Endothelial cell of umbilical vein (primary cell): Measurements from ENCODE around the gene GLYAT. TPM values are rescaled to one million over a fixed set of nuclear protein-coding genes. Genes with fewer than 3 reads are reported as not detected.

ENCODE experiments used
- BruUV-seq: library from RNA; stranded (reverse); fragments of 400-500 nt; replicated peaks from 2 replicates; lab custom pipeline; 2021; lab: Mats Ljungman, UMichigan
- CTCF ChIA-PET: fragments of 300-600, 350-600 bp; sonication (Branson Sonifier 250); formaldehyde crosslinking; loops from one replicate; lab custom pipeline; 2021; ENCODE audit warnings: antibody characterized with exemption, inconsistent platforms; lab: Charles Lee
- POLR2A ChIA-PET: fragments of 300-600, 350-600 bp; sonication (Branson Sonifier 250); formaldehyde crosslinking; loops from one replicate; lab custom pipeline; 2021; ENCODE audit warnings: antibody characterized with exemption, inconsistent platforms; lab: Charles Lee
- DNase-seq: peaks from one replicate; pipeline ENCODE4 v3.0.0-alpha.2; 2011; ENCODE audit warnings: low read depth, low spot score
- FAIRE-seq: peaks from 2 replicates; lab custom pipeline; 2011; peaks lifted over from hg19 to GRCh38; lab: Jason Lieb, UNC
- H2AFZ ChIP-seq: 2 replicates; pipeline ENCODE4 v1.6.0; 2012; ENCODE audit warnings: low read depth, low read length, control low read depth, inconsistent platforms
- H3K27ac ChIP-seq: 2 replicates; pipeline ENCODE4 v1.5.1; 2011; ENCODE audit warnings: low read depth, mild to moderate bottlenecking, control low read depth, low read length, moderate library complexity; ENCODE audit not compliant: insufficient read depth
- H3K27me3 ChIP-seq, 2 experiments: 2 replicates each; pipeline versions ENCODE4 v1.6.0 to v1.6.1; 2011; ENCODE audit warnings: low read length in 2 of 2, mixed read lengths in 1 of 2; ENCODE audit not compliant: control insufficient read depth in 2 of 2, insufficient read depth in 2 of 2
- H3K36me3 ChIP-seq, 2 experiments: 2 replicates in 1 of 2; 3 replicates in 1 of 2; pipeline ENCODE4 v1.5.1; 2011; ENCODE audit warnings: low read length in 2 of 2, mild to moderate bottlenecking in 1 of 2, moderate library complexity in 1 of 2; ENCODE audit not compliant: control insufficient read depth in 2 of 2, insufficient read depth in 2 of 2; ENCODE audit errors: extremely low read depth in 1 of 2
- H3K4me1 ChIP-seq: 3 replicates; pipeline ENCODE4 v1.5.1; 2011; ENCODE audit warnings: mild to moderate bottlenecking, low read length; ENCODE audit not compliant: control insufficient read depth, insufficient read depth; ENCODE audit errors: extremely low read depth
- H3K4me2 ChIP-seq: 2 replicates; pipeline ENCODE4 v1.6.1; 2011; ENCODE audit warnings: low read length, control low read depth, mixed read lengths; ENCODE audit not compliant: insufficient read depth
- H3K4me3 ChIP-seq, 3 experiments: fragments of 200-600 bp in 1 of 3; sonication (generic), shearing (Covaris generic) in 1 of 3; replicated peaks in 1 of 3; 2 replicates each; pipeline ENCODE4 v1.5.1; 2011 to 2016; ENCODE audit warnings: control low read depth in 3 of 3, low read length in 3 of 3, mild to moderate bottlenecking in 2 of 3, inconsistent platforms in 1 of 3, low read depth in 1 of 3, moderate library complexity in 1 of 3; ENCODE audit not compliant: insufficient read depth in 1 of 3
- H3K79me2 ChIP-seq: 2 replicates; pipeline ENCODE4 v1.6.0; 2012; ENCODE audit warnings: low read length, inconsistent platforms; ENCODE audit not compliant: control insufficient read depth, insufficient read depth
- H3K9ac ChIP-seq: replicated peaks from 2 replicates; pipeline ENCODE3; 2011; ENCODE audit warnings: low read length, control low read depth; ENCODE audit not compliant: insufficient read depth; ENCODE audit errors: extremely low read depth
- H3K9me1 ChIP-seq: replicated peaks from 3 replicates; pipeline ENCODE4 v1.6.0; 2011; ENCODE audit warnings: mild to moderate bottlenecking, low read length; ENCODE audit not compliant: control insufficient read depth, insufficient read depth; ENCODE audit errors: extremely low read depth
- H3K9me3 ChIP-seq: replicated peaks from 2 replicates; pipeline ENCODE4 v1.5.1; 2012; ENCODE audit warnings: low read length, inconsistent platforms; ENCODE audit not compliant: control insufficient read depth, insufficient read depth
- H4K20me1 ChIP-seq: replicated peaks from 2 replicates; pipeline ENCODE3; 2011; ENCODE audit warnings: mild to moderate bottlenecking, low read length; ENCODE audit not compliant: control insufficient read depth, insufficient read depth; ENCODE audit errors: extremely low read depth
- EZH2 ChIP-seq: IDR thresholded peaks from 2 replicates; pipeline ENCODE4 v1.6.1; 2012; ENCODE audit warnings: borderline replicate concordance, low read depth, mild to moderate bottlenecking, moderate library complexity, low read length, inconsistent platforms; ENCODE audit not compliant: severe bottlenecking
- FOS ChIP-seq: IDR thresholded peaks from 2 replicates; pipeline ENCODE4 v1.6.1; 2011; ENCODE audit warnings: mild to moderate bottlenecking, low read length, moderate library complexity, borderline replicate concordance; ENCODE audit not compliant: insufficient read depth
- GATA2 ChIP-seq: IDR thresholded peaks from 2 replicates; pipeline ENCODE4 v1.7.0; 2011; ENCODE audit warnings: low read depth, mild to moderate bottlenecking, moderate library complexity, mixed read lengths, low read length; ENCODE audit not compliant: insufficient read length, insufficient read depth
- JUN ChIP-seq: IDR thresholded peaks from 2 replicates; pipeline ENCODE4 v1.6.1; 2011; ENCODE audit warnings: borderline replicate concordance, low read depth; ENCODE audit not compliant: insufficient read length, insufficient read depth
- MYC ChIP-seq: IDR thresholded peaks from one replicate; pipeline ENCODE4 v1.6.1; 2011; ENCODE audit warnings: mild to moderate bottlenecking, low read depth, low read length
- POLR2A ChIP-seq: IDR thresholded peaks from 2 replicates; pipeline ENCODE4 v1.6.1; 2012; ENCODE audit warnings: low read depth, mild to moderate bottlenecking, control low read depth, low read length
- POLR2AphosphoS5 ChIP-seq: IDR thresholded peaks from 2 replicates; pipeline ENCODE4 v1.6.1; 2012; ENCODE audit warnings: low read depth, mild to moderate bottlenecking, control low read depth, low read length, moderate library complexity; ENCODE audit not compliant: insufficient read depth
- dilution Hi-C: fragments of 300-500 bp; cut with MboI; formaldehyde crosslinking; loops from one replicate; pipeline ENCODE4 v1.15.0; 2019; ENCODE audit warnings: low sequenced_read_pairs; ENCODE audit not compliant: extremely low pct_ligation_motif_present
- intact Hi-C: fragments of 100-400 bp; cut with micrococcal nuclease; formaldehyde crosslinking; loops from one replicate; pipeline ENCODE4 v1.10.0; 2022
- polyA plus RNA-seq, 4 experiments: library from polyadenylated mRNA; depleted of rRNA in 3 of 4; stranded (reverse) in 3 of 4; unstranded in 1 of 4; fragments of >200 nt; gene quantifications; 2 replicates each; pipeline versions ENCODE4 v1.2.1 to v1.2.3, GENCODE V29; 2011 to 2012; ENCODE audit warnings: missing spikeins in 1 of 4
- total RNA-seq: library from RNA; stranded (reverse); gene quantifications from 2 replicates; pipeline ENCODE4 v1.2.3, GENCODE V29; 2021
- TF ChIP-seq, protein P1 (sequence below), 2 donors: IDR thresholded peaks; 1 replicate in 1 of 2; 2 replicates in 1 of 2; pipeline ENCODE4 v1.5.1; 2011; ENCODE audit warnings: low read length in 2 of 2, mild to moderate bottlenecking in 2 of 2, moderate library complexity in 2 of 2, control low read depth in 1 of 2, inconsistent platforms in 1 of 2, low read depth in 1 of 2; ENCODE audit not compliant: insufficient read depth in 1 of 2; ENCODE audit errors: extremely low read depth in 1 of 2
- TF ChIP-seq, protein P2 (sequence below): IDR thresholded peaks from 2 replicates; pipeline ENCODE4 v1.6.1; 2011; ENCODE audit not compliant: insufficient read depth, insufficient read length

Gene GLYAT
- total and polyA plus RNA-seq, 2 donors (not counting 3 experiments of a cell fraction or from before 2014, with no cell fraction given): not detected

DNA sequence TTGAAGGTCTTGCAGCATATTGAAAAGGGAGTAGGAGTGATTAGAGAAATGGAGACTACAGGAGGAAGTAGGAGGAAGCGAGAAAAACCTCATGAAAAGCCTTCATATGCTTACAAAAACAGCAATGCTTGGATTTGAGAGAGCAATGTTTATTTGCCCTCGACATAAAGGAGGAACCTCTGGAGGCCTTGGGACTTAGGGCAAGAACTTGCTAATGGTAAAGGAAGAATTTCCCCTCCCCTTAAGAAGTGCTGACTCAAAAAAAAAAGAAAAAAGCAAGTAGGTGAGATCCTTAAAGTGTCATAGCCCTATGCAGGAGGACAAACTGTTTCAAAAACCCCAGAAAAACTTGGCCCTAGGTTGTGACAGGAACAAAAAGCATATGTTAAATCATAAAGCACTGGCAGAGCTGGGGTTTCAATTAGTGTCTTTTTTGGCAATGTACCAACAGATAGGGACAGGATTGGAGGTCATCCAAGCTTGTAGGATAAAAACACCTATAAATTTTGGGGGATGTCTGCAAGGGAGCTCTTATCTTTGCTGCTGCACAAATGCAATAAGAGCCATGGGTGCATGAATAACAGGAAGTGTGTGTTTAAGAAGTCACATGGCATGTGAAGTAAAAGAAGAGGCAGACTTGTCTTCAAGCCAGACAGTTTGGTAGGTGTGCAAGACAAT, 4.9 kb downstream of the GLYAT start:
- H3K27ac ChIP-seq: no peak overlapping the region
- CTCF ChIA-PET: no interaction called here
- H3K9me3 ChIP-seq: no peaks in the 10 kb centered on the region
- no peak overlapping the region for H3K4me2 ChIP-seq
- no TSS peak for BruUV-seq
- H3K9me1 ChIP-seq: no peaks in the 10 kb centered on the region
- dilution Hi-C loops: no loop called here
- no peaks in the 10 kb centered on the region for H3K36me3 ChIP-seq
- no peak overlapping the region for H2AFZ ChIP-seq
- H3K9ac ChIP-seq: no peak overlapping the region
- no peak for FAIRE-seq
- POLR2A ChIA-PET: no interaction called here
- H3K79me2 ChIP-seq: no peaks in the 10 kb centered on the region
- H4K20me1 ChIP-seq: no peaks in the 10 kb centered on the region
- no peak overlapping the region for H3K4me3 ChIP-seq
- intact Hi-C loops: no loop called here
- TF ChIP-seq EZH2 (no peak), JUN (no peak), MYC (no peak), POLR2A (no peak), GATA2 (no peak), POLR2AphosphoS5 (no peak), FOS (no peak)
- TF ChIP-seq, protein P1, sequence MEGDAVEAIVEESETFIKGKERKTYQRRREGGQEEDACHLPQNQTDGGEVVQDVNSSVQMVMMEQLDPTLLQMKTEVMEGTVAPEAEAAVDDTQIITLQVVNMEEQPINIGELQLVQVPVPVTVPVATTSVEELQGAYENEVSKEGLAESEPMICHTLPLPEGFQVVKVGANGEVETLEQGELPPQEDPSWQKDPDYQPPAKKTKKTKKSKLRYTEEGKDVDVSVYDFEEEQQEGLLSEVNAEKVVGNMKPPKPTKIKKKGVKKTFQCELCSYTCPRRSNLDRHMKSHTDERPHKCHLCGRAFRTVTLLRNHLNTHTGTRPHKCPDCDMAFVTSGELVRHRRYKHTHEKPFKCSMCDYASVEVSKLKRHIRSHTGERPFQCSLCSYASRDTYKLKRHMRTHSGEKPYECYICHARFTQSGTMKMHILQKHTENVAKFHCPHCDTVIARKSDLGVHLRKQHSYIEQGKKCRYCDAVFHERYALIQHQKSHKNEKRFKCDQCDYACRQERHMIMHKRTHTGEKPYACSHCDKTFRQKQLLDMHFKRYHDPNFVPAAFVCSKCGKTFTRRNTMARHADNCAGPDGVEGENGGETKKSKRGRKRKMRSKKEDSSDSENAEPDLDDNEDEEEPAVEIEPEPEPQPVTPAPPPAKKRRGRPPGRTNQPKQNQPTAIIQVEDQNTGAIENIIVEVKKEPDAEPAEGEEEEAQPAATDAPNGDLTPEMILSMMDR (IDR thresholded peaks at IDR 0.05; ENCODE audit: extremely low read depth in 1 of 2, insufficient read depth in 1 of 2, low read depth in 1 of 2, low read length in 2 of 2): no peak
- TF ChIP-seq, protein P2, sequence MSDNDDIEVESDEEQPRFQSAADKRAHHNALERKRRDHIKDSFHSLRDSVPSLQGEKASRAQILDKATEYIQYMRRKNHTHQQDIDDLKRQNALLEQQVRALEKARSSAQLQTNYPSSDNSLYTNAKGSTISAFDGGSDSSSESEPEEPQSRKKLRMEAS: no peak
- no peak for DNase-seq
- H3K4me1 ChIP-seq: no peaks in the 10 kb centered on the region
- no peaks in the 10 kb centered on the region for H3K27me3 ChIP-seq
